ENCODE data around the gene ENO4. TPM values are rescaled to one million over a fixed set of nuclear protein-coding genes. Genes with fewer than 3 reads are reported as not detected.

ENO4 gene
- total RNA-seq, 2 donors from 2014 or later: 0.27 to 0.91 TPM

DNA sequence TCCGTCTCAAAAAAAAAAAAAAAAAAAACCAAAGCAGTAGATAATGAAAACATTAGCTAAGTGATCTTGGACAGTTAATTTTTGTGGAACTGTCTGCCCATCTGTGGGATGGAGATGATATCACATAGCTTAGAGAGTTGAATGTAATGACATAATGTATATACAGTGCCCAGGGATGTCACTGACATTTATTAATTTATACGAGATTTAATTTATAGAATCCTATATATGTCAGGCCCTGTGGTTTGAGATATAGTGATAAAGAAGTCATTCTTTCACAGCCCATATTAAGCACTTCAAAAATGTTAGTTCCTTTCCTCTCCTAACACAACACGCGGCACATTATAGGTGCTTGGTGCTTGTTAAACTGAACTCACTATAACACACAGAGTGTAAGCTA, 4.0 kb downstream of the ENO4 start:
- Histone ChIP-seq H3K27ac (no peak overlapping the region), H3K9me3 (no peaks in the 10 kb centered on the region), H3K4me3 (no peak overlapping the region), H3K27me3 (replicated peaks; ENCODE audit: insufficient read depth) (no peaks in the 10 kb centered on the region), H3K36me3 (no peaks in the 10 kb centered on the region), H3K4me1 (replicated peaks) (no peaks in the 10 kb centered on the region)
- TF ChIP-seq POLR2A (IDR thresholded peaks at IDR 0.05) (no peak), POLR2AphosphoS5 (IDR thresholded peaks at IDR 0.05) (no peak)
- TF ChIP-seq, protein P1, sequence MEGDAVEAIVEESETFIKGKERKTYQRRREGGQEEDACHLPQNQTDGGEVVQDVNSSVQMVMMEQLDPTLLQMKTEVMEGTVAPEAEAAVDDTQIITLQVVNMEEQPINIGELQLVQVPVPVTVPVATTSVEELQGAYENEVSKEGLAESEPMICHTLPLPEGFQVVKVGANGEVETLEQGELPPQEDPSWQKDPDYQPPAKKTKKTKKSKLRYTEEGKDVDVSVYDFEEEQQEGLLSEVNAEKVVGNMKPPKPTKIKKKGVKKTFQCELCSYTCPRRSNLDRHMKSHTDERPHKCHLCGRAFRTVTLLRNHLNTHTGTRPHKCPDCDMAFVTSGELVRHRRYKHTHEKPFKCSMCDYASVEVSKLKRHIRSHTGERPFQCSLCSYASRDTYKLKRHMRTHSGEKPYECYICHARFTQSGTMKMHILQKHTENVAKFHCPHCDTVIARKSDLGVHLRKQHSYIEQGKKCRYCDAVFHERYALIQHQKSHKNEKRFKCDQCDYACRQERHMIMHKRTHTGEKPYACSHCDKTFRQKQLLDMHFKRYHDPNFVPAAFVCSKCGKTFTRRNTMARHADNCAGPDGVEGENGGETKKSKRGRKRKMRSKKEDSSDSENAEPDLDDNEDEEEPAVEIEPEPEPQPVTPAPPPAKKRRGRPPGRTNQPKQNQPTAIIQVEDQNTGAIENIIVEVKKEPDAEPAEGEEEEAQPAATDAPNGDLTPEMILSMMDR (IDR thresholded peaks at IDR 0.05): no peak
- 66% methylated on average over 4 of the region's 4 CpGs for WGBS
- intact Hi-C loops (cut with DNase I): no loop called here
- DNase-seq (ENCODE audit: low spot score): no peak

DNA sequence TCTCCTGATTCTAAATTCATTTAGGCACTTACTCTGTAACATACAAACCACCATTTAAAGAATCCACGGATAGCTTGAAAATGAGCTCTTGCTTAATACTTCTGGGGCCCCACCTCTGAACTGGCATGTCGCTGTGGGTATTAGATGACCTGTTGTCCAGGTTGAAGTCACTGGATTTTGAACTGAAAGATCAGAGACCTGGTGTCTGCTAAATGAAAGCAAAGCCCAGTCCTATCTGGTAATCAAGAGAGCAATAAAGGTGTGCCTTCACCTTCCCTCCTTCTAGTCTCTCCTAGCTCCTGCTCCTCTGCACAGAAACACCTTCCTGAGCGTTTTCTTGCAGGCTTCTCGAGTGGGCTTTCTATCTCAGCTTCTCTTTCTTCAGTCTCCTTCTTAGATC, 4.4 kb downstream of the ENO4 start:
- Histone ChIP-seq H3K36me3 (no peaks in the 10 kb centered on the region), H3K27ac (no peak overlapping the region), H3K9me3 (no peaks in the 10 kb centered on the region), H3K27me3 (replicated peaks; ENCODE audit: insufficient read depth) (no peaks in the 10 kb centered on the region), H3K4me3 (no peak overlapping the region), H3K4me1 (replicated peaks) (no peaks in the 10 kb centered on the region)
- 82% methylated on average over 4 of the region's 4 CpGs for WGBS
- intact Hi-C loops (cut with DNase I): no loop called here
- no peak for DNase-seq (ENCODE audit: low spot score)
- TF ChIP-seq, protein P1 (IDR thresholded peaks at IDR 0.05): no peak
- TF ChIP-seq POLR2AphosphoS5 (IDR thresholded peaks at IDR 0.05) (no peak), POLR2A (IDR thresholded peaks at IDR 0.05) (no peak)

DNA sequence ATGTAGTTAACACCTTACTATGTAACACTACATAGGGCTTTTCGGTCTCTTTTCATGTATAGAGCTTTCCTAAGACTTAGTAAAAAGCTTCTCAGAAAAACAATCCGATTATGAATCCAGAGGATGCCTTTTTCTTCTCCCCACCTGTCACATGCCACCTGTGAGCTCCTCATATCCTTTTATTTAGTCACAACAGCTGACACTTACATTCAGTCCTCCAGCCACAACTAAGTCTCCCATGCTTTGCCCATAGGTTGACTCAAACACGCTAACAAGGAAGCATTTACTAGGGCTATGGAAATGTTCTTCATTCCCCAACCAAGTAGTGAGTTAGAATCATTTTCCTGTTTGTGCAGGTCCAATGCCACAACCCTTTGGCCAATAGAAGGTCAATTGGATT, 7.9 kb downstream of the ENO4 start:
- TF ChIP-seq POLR2AphosphoS5 (IDR thresholded peaks at IDR 0.05) (no peak), POLR2A (IDR thresholded peaks at IDR 0.05) (no peak)
- TF ChIP-seq, protein P1 (IDR thresholded peaks at IDR 0.05): no peak
- intact Hi-C loops (cut with DNase I): no loop called here
- no peaks in the 10 kb centered on the region for H3K36me3 ChIP-seq
- H3K27me3 ChIP-seq (replicated peaks; ENCODE audit: insufficient read depth): no peaks in the 10 kb centered on the region
- H3K27ac ChIP-seq: no peak overlapping the region
- H3K4me1 ChIP-seq (replicated peaks): no peaks in the 10 kb centered on the region
- no peak overlapping the region for H3K4me3 ChIP-seq
- 98% methylated on average over 3 of the region's 3 CpGs for WGBS
- H3K9me3 ChIP-seq: no peaks in the 10 kb centered on the region
- no peak for DNase-seq (ENCODE audit: low spot score)

DNA sequence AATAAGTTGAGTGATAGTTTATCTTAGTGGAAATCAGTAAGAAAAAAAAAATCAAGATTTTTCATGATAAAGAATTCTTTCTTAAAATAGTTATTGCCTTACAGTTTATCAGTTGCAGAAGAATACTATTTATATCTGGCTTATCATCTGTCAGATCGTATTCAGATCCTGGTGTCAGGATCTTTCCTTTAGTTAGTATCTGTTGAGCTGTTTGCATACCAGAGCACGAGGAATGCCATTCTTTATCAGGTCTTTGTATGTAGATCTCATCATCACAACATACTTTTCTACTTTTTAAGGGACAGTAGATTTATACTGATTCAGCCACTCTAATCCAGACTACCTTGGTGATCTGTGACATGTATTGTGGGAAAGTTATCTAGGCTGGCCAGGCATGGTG, 12.5 kb downstream of the ENO4 start:
- H3K4me1 ChIP-seq (replicated peaks): no peaks in the 10 kb centered on the region
- H3K9me3 ChIP-seq: no peaks in the 10 kb centered on the region
- intact Hi-C loops (cut with DNase I): no loop called here
- H3K27me3 ChIP-seq (replicated peaks; ENCODE audit: insufficient read depth): no peaks in the 10 kb centered on the region
- TF ChIP-seq POLR2A (IDR thresholded peaks at IDR 0.05): no peak
- TF ChIP-seq, protein P1 (IDR thresholded peaks at IDR 0.05): no peak
- TF ChIP-seq POLR2AphosphoS5 (IDR thresholded peaks at IDR 0.05): no peak
- H3K36me3 ChIP-seq: no peaks in the 10 kb centered on the region
- H3K27ac ChIP-seq: no peak overlapping the region
- no peak overlapping the region for H3K4me3 ChIP-seq
- no peak for DNase-seq (ENCODE audit: low spot score)
- 66% methylated on average over 2 of the region's 2 CpGs for WGBS

DNA sequence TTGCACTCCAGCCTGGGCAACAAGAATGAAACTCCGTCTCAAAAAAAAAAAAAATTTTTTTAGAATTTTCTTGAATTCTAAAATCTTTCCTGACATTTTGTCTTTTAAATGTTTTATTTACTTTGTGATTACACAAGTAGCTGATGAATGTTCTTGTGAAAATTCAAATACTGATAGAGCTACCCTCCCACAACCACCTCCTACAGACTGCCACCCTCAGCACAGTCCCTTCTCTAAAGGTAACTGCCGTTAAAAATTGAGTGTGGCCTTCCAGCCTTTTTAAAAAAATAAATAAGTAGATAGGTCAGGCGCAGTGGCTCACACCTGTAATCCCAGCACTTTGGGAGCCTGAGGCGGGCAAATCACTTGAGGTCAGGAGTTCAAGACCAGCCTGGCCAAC, 15.1 kb downstream of the ENO4 start:
- no peak overlapping the region for H3K27ac ChIP-seq
- no peaks in the 10 kb centered on the region for H3K4me1 ChIP-seq (replicated peaks)
- no peaks in the 10 kb centered on the region for H3K36me3 ChIP-seq
- no peak for DNase-seq (ENCODE audit: low spot score)
- intact Hi-C loops (cut with DNase I): no loop called here
- H3K4me3 ChIP-seq: no peak overlapping the region
- TF ChIP-seq POLR2A (IDR thresholded peaks at IDR 0.05) (no peak), POLR2AphosphoS5 (IDR thresholded peaks at IDR 0.05) (no peak)
- TF ChIP-seq, protein P1 (IDR thresholded peaks at IDR 0.05): no peak
- H3K27me3 ChIP-seq (replicated peaks; ENCODE audit: insufficient read depth): no peaks in the 10 kb centered on the region
- WGBS: 88% methylated on average over 4 of the region's 4 CpGs
- H3K9me3 ChIP-seq: no peaks in the 10 kb centered on the region

Data from prostate gland (tissue), 2 donors.